ENCODE measurements around the gene MACROD2.
"Not testable (repeated sequence)": the region's sequence is repeated elsewhere in the genome, so short reads cannot be mapped to it uniquely, and the experiment has no call there.

The MACROD2 gene

GRCh38 chr20:13990465-13990864 lies 4.9 kb upstream of the MACROD2 start, which contains the start of gene SEL1L2:
Gene SEL1L2, minus strand, starts transcription at chr20:13990614. Its CDS starts 80 bp downstream, at chr20:13990534.
- in situ Hi-C loops (cut with HindIII; ENCODE audit: low sequenced_read_pairs), result no loop called here
- H3K4me3 ChIP-seq (ENCODE audit: low read depth, low read length), result no peak within 1 kb of the TSS
- no peak for DNase-seq (ENCODE audit: low read depth)
- no peak for TF ChIP-seq CTCF (IDR thresholded peaks at IDR 0.05; ENCODE audit: low read depth, low read length, missing control alignments)

- no peak overlapping the region for H3K4me3 ChIP-seq (ENCODE audit: low read depth, low read length)
- DNase-seq (ENCODE audit: low read depth), result no peak
- no peak for TF ChIP-seq CTCF (IDR thresholded peaks at IDR 0.05; ENCODE audit: low read depth, low read length, missing control alignments)
- in situ Hi-C loops (cut with HindIII; ENCODE audit: low sequenced_read_pairs), result no loop called here
Measured at GRCh38 chr20:13991311-13991710, 4.0 kb upstream of the MACROD2 start.

GRCh38 chr20:13991955-13992354 lies 3.4 kb upstream of the MACROD2 start:
- DNase-seq (ENCODE audit: low read depth); H3K4me3 ChIP-seq (ENCODE audit: low read depth, low read length); in situ Hi-C loops (cut with HindIII; ENCODE audit: low sequenced_read_pairs): not testable (repeated sequence)

- no peak for TF ChIP-seq CTCF (IDR thresholded peaks at IDR 0.05; ENCODE audit: low read depth, low read length, missing control alignments)
- no peak for DNase-seq (ENCODE audit: low read depth)
- peak overlapping the region; percentile 62 for H3K4me3 ChIP-seq (ENCODE audit: low read depth, low read length)
- in situ Hi-C loops (cut with HindIII; ENCODE audit: low sequenced_read_pairs), result no loop called here
Measured at GRCh38 chr20:13995841-13996240, 525 bp downstream of the MACROD2 start.

- peak overlapping the region; percentile 62 for H3K4me3 ChIP-seq (ENCODE audit: low read depth, low read length)
- in situ Hi-C loops (cut with HindIII; ENCODE audit: low sequenced_read_pairs), result no loop called here
- TF ChIP-seq CTCF (IDR thresholded peaks at IDR 0.05; ENCODE audit: low read depth, low read length, missing control alignments), result no peak
- no peak for DNase-seq (ENCODE audit: low read depth)
Measured at GRCh38 chr20:13996265-13996664, 949 bp downstream of the MACROD2 start.

GRCh38 chr20:14000917-14001316 lies 5.6 kb downstream of the MACROD2 start:
- TF ChIP-seq CTCF (IDR thresholded peaks at IDR 0.05; ENCODE audit: low read depth, low read length, missing control alignments), result no peak

GRCh38 chr20:14005996-14006395 lies 10.7 kb downstream of the MACROD2 start:
- no peak for TF ChIP-seq CTCF (IDR thresholded peaks at IDR 0.05; ENCODE audit: low read depth, low read length, missing control alignments)
- no peak for DNase-seq (ENCODE audit: low read depth)
- in situ Hi-C loops (cut with HindIII; ENCODE audit: low sequenced_read_pairs), result no loop called here
- H3K4me3 ChIP-seq (ENCODE audit: low read depth, low read length), result no peak overlapping the region

More at GRCh38 chr20:14000917-14001316, 5.6 kb downstream of the MACROD2 start:
- in situ Hi-C loops (cut with HindIII; ENCODE audit: low sequenced_read_pairs), result no loop called here
- no peak for DNase-seq (ENCODE audit: low read depth)
- H3K4me3 ChIP-seq (ENCODE audit: low read depth, low read length), result no peak overlapping the region

Data from astrocyte of the cerebellum (primary cell).